Stimulated activated naive B cell treated with anti-CD40 and anti-IgM and Interleukin-4, amounts not matched to agents 10 μg/mL and 1 μg/mL and 100 μg/mL, for 72 hours (primary cell): ENCODE results near the gene USH2A.

ENCODE experiments used
- ATAC-seq, 2 donors: fragments of 150-1000 bp; cut with Tn5 transposase; replicated peaks; 2 replicates each; pipeline ENCODE4 v1.10.0; 2021; ENCODE audit warnings: moderate library complexity in 1 of 2
- DNase-seq: peaks from one replicate; pipeline ENCODE4 v3.0.0; 2021
- H3K27ac Mint-ChIP-seq: one replicate; pipeline ENCODE4 v1.8.0; 2022; ENCODE audit warnings: mild to moderate bottlenecking, mixed read lengths
- H3K27me3 Mint-ChIP-seq, 2 donors: one replicate each; pipeline ENCODE4 v1.8.0; 2022; ENCODE audit warnings: mixed read lengths in 2 of 2
- H3K36me3 Mint-ChIP-seq, 2 donors: one replicate each; pipeline ENCODE4 v1.8.0; 2022; ENCODE audit warnings: mixed read lengths in 2 of 2, mild to moderate bottlenecking in 1 of 2
- H3K4me1 Mint-ChIP-seq, 2 donors: one replicate each; pipeline ENCODE4 v1.8.0; 2022; ENCODE audit warnings: mixed read lengths in 2 of 2, mild to moderate bottlenecking in 1 of 2
- H3K4me3 Mint-ChIP-seq, 2 donors: one replicate each; pipeline ENCODE4 v1.8.0; 2022; ENCODE audit warnings: mild to moderate bottlenecking in 2 of 2, mixed read lengths in 2 of 2, moderate library complexity in 1 of 2
- H3K9me3 Mint-ChIP-seq, 2 donors: one replicate each; pipeline ENCODE4 v1.8.0; 2022; ENCODE audit warnings: mixed read lengths in 2 of 2, mild to moderate bottlenecking in 1 of 2

The USH2A gene, protein sequence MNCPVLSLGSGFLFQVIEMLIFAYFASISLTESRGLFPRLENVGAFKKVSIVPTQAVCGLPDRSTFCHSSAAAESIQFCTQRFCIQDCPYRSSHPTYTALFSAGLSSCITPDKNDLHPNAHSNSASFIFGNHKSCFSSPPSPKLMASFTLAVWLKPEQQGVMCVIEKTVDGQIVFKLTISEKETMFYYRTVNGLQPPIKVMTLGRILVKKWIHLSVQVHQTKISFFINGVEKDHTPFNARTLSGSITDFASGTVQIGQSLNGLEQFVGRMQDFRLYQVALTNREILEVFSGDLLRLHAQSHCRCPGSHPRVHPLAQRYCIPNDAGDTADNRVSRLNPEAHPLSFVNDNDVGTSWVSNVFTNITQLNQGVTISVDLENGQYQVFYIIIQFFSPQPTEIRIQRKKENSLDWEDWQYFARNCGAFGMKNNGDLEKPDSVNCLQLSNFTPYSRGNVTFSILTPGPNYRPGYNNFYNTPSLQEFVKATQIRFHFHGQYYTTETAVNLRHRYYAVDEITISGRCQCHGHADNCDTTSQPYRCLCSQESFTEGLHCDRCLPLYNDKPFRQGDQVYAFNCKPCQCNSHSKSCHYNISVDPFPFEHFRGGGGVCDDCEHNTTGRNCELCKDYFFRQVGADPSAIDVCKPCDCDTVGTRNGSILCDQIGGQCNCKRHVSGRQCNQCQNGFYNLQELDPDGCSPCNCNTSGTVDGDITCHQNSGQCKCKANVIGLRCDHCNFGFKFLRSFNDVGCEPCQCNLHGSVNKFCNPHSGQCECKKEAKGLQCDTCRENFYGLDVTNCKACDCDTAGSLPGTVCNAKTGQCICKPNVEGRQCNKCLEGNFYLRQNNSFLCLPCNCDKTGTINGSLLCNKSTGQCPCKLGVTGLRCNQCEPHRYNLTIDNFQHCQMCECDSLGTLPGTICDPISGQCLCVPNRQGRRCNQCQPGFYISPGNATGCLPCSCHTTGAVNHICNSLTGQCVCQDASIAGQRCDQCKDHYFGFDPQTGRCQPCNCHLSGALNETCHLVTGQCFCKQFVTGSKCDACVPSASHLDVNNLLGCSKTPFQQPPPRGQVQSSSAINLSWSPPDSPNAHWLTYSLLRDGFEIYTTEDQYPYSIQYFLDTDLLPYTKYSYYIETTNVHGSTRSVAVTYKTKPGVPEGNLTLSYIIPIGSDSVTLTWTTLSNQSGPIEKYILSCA (N-terminal part only)

DNA sequence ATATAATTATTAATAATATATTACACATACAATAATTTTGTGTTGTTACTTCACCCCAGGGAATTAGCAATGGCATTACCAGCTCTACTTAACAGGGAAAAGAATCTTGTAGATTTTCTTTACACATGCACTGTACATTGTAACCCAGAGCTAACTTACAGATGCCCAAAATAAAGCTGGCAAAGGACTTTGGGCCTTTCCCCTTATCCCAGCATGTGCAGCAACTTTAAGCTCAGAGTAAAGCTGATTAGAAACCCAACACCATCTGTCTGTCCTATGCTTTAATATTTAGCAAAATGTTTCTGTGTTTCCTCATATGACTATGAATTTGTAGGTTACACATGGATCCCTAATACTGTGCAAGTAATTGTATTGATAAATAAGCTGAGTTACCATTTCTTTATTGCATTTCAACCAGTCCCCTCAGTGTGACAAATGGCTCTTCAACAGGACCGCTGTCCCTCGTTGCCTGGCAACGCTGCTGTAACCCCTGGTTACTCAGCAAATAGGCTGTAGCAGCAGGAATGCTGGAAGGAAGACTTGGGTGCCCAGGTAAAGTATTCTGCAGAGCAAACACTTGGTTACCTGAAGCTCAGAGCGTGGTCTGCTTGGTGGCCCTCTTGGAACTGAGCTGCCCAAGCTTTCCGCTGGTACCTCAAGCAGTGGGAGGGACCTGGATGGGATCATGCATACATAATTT, at the start of gene USH2A:
USH2A (minus strand) TSS at position 628 of the 700 bp plus-strand sequence. CDS start 1,112 bp downstream, outside the sequence.
- H3K9me3 Mint-ChIP-seq: no peaks in the 10 kb centered on the region
- ATAC-seq (no peak), DNase-seq (no peak)
- no peaks in the 10 kb centered on the region for H3K36me3 Mint-ChIP-seq
- no peak within 1 kb of the TSS for H3K27ac Mint-ChIP-seq
- H3K27me3 Mint-ChIP-seq: no peaks in the 10 kb centered on the region
- no peaks in the 10 kb centered on the region for H3K4me1 Mint-ChIP-seq
- H3K4me3 Mint-ChIP-seq: no peak within 1 kb of the TSS

DNA sequence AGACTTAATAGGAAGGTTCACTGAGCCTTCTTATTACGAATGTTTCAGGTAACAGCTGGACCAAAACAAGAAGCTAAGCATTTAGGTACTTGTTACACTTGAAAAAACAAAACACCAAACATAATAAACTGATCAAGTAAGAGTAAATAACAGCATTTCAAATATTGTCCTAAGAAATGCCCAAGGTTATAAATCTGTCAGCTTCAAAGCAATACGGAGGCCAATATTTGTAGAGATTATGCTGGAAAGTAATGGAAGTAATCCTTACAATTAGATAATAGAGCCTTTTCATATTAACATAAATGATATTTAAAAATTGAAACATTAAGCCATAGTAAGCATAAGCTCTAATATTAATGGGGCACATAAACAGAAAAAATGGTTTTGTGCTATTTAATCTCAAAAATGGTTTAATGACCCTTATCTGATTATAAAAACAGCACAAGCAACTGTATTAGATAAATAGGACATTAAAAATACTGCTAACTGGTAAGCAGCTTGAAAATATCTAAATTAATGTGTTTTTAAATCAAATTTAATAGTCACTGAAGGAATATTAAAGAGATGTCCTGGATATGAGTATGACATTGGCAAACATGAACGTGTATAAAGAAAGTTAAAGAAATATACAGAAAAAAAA, 43.0 kb upstream of the USH2A start:
- H3K27me3 Mint-ChIP-seq: no peaks in the 10 kb centered on the region
- no peak for ATAC-seq
- H3K9me3 Mint-ChIP-seq: no peaks in the 10 kb centered on the region
- DNase-seq: no peak
- H3K4me3 Mint-ChIP-seq: no peak overlapping the region
- no peak overlapping the region for H3K27ac Mint-ChIP-seq
- no peaks in the 10 kb centered on the region for H3K4me1 Mint-ChIP-seq
- no peaks in the 10 kb centered on the region for H3K36me3 Mint-ChIP-seq

DNA sequence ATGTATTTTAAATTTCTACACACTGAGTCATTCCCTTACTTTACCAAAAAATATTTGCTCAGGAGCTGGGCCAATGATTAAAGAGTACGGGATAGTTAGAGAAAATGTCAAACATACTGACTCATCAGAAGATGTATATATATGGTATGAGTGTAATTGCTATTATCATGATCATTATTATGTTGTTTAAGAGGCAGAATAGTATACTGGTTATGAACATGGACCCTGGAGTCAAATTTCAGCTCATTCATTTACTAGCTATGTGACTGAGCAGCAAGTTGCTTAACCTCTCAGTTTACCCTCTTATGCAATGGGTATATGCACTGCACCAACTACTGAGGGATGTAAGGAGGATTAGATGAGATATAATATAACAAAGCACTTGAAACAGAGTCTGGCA, 41.2 kb upstream of the USH2A start:
- ATAC-seq (no peak), DNase-seq (no peak)
- H3K4me1 Mint-ChIP-seq: no peaks in the 10 kb centered on the region
- no peaks in the 10 kb centered on the region for H3K27me3 Mint-ChIP-seq
- no peaks in the 10 kb centered on the region for H3K36me3 Mint-ChIP-seq
- no peaks in the 10 kb centered on the region for H3K9me3 Mint-ChIP-seq
- no peak overlapping the region for H3K27ac Mint-ChIP-seq
- no peak overlapping the region for H3K4me3 Mint-ChIP-seq

GRCh38 chr1:216462066-216462775, 39.0 kb upstream of the USH2A start:
- Mint-ChIP-seq H3K9me3 (no peaks in the 10 kb centered on the region), H3K36me3 (no peaks in the 10 kb centered on the region), H3K4me3 (no peak overlapping the region), H3K27me3 (no peaks in the 10 kb centered on the region), H3K27ac (no peak overlapping the region), H3K4me1 (no peaks in the 10 kb centered on the region)
- ATAC-seq: no peak
- DNase-seq: no peak

- no peak overlapping the region for H3K4me3 Mint-ChIP-seq
- no peak for DNase-seq
These were observed 38.2 kb upstream of the USH2A start for GRCh38 chr1:216461466-216461865.

DNA sequence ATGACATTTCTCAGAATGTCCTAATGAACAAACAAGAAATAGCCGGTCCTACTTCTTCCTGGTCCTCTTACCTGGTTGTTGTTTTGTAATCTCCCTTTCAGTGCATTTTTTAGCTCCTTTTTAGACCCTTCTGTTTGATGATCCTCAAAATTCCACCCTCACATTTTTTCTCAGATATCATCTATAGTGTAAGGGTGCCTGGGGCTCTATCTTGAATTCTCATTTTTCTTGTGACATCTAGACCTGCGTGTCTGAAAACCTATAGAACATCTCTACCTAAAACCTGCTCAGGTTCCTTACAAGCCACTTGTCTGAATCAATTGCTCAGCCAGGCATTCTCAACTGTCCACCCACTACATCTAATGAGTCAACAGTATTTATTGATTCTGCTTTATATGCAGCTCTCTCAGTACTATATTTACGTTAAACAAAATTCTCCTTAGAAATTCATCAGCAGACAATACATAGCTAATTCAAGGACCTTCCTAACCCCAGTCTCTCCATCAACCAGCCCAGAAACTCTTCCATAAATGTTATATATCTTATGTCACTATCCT, 36.5 kb upstream of the USH2A start:
- Mint-ChIP-seq H3K4me3 (no peak overlapping the region), H3K27me3 (no peaks in the 10 kb centered on the region), H3K9me3 (no peaks in the 10 kb centered on the region), H3K27ac (no peak overlapping the region), H3K36me3 (no peaks in the 10 kb centered on the region), H3K4me1 (no peaks in the 10 kb centered on the region)
- ATAC-seq (no peak), DNase-seq (no peak)

More at GRCh38 chr1:216461466-216461865, 38.2 kb upstream of the USH2A start:
- H3K27me3 Mint-ChIP-seq: no peaks in the 10 kb centered on the region
- no peaks in the 10 kb centered on the region for H3K9me3 Mint-ChIP-seq
- no peaks in the 10 kb centered on the region for H3K4me1 Mint-ChIP-seq
- H3K27ac Mint-ChIP-seq: no peak overlapping the region
- no peaks in the 10 kb centered on the region for H3K36me3 Mint-ChIP-seq
- no peak for ATAC-seq

GRCh38 chr1:216458812-216459211, 35.6 kb upstream of the USH2A start:
- H3K4me3 Mint-ChIP-seq: no peak overlapping the region
- no peaks in the 10 kb centered on the region for H3K36me3 Mint-ChIP-seq
- ATAC-seq (no peak), DNase-seq (no peak)
- H3K27me3 Mint-ChIP-seq: no peaks in the 10 kb centered on the region
- H3K9me3 Mint-ChIP-seq: no peaks in the 10 kb centered on the region
- no peaks in the 10 kb centered on the region for H3K4me1 Mint-ChIP-seq
- no peak overlapping the region for H3K27ac Mint-ChIP-seq

- H3K4me3 Mint-ChIP-seq: no peak overlapping the region
- no peaks in the 10 kb centered on the region for H3K4me1 Mint-ChIP-seq
- H3K27me3 Mint-ChIP-seq: no peaks in the 10 kb centered on the region
- H3K9me3 Mint-ChIP-seq: no peaks in the 10 kb centered on the region
- H3K36me3 Mint-ChIP-seq: no peaks in the 10 kb centered on the region
- DNase-seq (no peak), ATAC-seq (no peak)
- H3K27ac Mint-ChIP-seq: no peak overlapping the region
These were observed 34.1 kb upstream of the USH2A start for GRCh38 chr1:216457356-216457755.

GRCh38 chr1:216456682-216457081, 33.4 kb upstream of the USH2A start:
- ATAC-seq: no peak
- H3K27ac Mint-ChIP-seq: no peak overlapping the region
- H3K27me3 Mint-ChIP-seq: no peaks in the 10 kb centered on the region
- no peak overlapping the region for H3K4me3 Mint-ChIP-seq
- no peak for DNase-seq
- no peaks in the 10 kb centered on the region for H3K36me3 Mint-ChIP-seq
- H3K9me3 Mint-ChIP-seq: no peaks in the 10 kb centered on the region
- H3K4me1 Mint-ChIP-seq: no peaks in the 10 kb centered on the region

GRCh38 chr1:216453777-216454176, 30.5 kb upstream of the USH2A start:
- H3K27me3 Mint-ChIP-seq: no peaks in the 10 kb centered on the region
- DNase-seq (no peak), ATAC-seq (no peak)
- H3K27ac Mint-ChIP-seq: no peak overlapping the region
- no peaks in the 10 kb centered on the region for H3K9me3 Mint-ChIP-seq
- no peak overlapping the region for H3K4me3 Mint-ChIP-seq
- no peaks in the 10 kb centered on the region for H3K36me3 Mint-ChIP-seq
- H3K4me1 Mint-ChIP-seq: no peaks in the 10 kb centered on the region

DNA sequence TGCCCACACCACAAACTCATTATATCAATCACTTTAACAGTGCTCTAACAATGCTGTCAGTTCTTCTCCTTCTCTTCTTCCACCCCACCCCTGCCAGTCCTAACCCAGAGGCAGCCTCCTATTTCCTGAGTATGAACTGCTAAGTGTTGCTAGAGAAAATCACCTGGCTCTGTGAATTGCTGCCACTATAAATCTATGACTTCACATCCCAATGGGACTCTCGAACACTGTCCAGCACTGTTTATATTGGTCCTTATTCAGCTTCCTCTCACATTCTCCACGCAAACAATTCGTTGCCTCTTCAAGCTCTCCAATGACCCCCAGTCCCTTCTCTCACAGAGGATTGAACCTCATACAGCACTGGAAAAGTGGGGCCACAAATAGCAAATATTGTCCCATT, 27.0 kb upstream of the USH2A start:
- no peaks in the 10 kb centered on the region for H3K36me3 Mint-ChIP-seq
- no peaks in the 10 kb centered on the region for H3K27me3 Mint-ChIP-seq
- no peaks in the 10 kb centered on the region for H3K9me3 Mint-ChIP-seq
- no peak overlapping the region for H3K27ac Mint-ChIP-seq
- no peaks in the 10 kb centered on the region for H3K4me1 Mint-ChIP-seq
- DNase-seq (no peak), ATAC-seq (no peak)
- no peak overlapping the region for H3K4me3 Mint-ChIP-seq

GRCh38 chr1:216448011-216448510, 24.8 kb upstream of the USH2A start:
- Mint-ChIP-seq H3K27ac (no peak overlapping the region), H3K27me3 (no peaks in the 10 kb centered on the region), H3K36me3 (no peaks in the 10 kb centered on the region), H3K4me1 (no peaks in the 10 kb centered on the region), H3K9me3 (no peaks in the 10 kb centered on the region), H3K4me3 (no peak overlapping the region)
- DNase-seq (no peak), ATAC-seq (no peak)

- Mint-ChIP-seq H3K36me3 (no peaks in the 10 kb centered on the region), H3K27me3 (no peaks in the 10 kb centered on the region), H3K4me1 (no peaks in the 10 kb centered on the region), H3K4me3 (no peak overlapping the region), H3K9me3 (no peaks in the 10 kb centered on the region), H3K27ac (no peak overlapping the region)
- ATAC-seq (no peak), DNase-seq (no peak)
These were observed 14.4 kb upstream of the USH2A start for GRCh38 chr1:216437603-216438002.
